Hematopoietic multipotent progenitor cell treated with erythropoietin and hydrocortisone succinate and interleukin-3 and kit ligand, for 17 days (in vitro differentiated cells): ENCODE measurements around the gene MIER1.
"Not testable (repeated sequence)": the region's sequence is repeated elsewhere in the genome, so short reads cannot be mapped to it uniquely, and the experiment has no call there.

Source experiments
- DNase-seq: peaks from one replicate; pipeline ENCODE4 v3.0.0-alpha.2; 2015; ENCODE audit warnings: low spot score

MIER1 gene

GRCh38 chr1:66938613-66939012 is 13.8 kb downstream of the MIER1 start:
- no peak for DNase-seq

GRCh38 chr1:66940981-66941380 is 16.2 kb downstream of the MIER1 start:
- DNase-seq = no peak

- DNase-seq = no peak
Observed at GRCh38 chr1:66943361-66943969, 18.7 kb downstream of the MIER1 start.

GRCh38 chr1:66944330-66945274 is 19.8 kb downstream of the MIER1 start:
- no peak for DNase-seq

GRCh38 chr1:66945316-66945715 is 20.5 kb downstream of the MIER1 start:
- no peak for DNase-seq

- DNase-seq = no peak
Observed at GRCh38 chr1:66947267-66947666, 22.5 kb downstream of the MIER1 start.

- no peak for DNase-seq
Observed at GRCh38 chr1:66951513-66951912, 26.7 kb downstream of the MIER1 start.

- no peak for DNase-seq
Observed at GRCh38 chr1:66954208-66954607, 29.4 kb downstream of the MIER1 start.

- DNase-seq = no peak
Observed at GRCh38 chr1:66957938-66958337, 33.1 kb downstream of the MIER1 start.

- DNase-seq = not testable (repeated sequence)
Observed at GRCh38 chr1:66966188-66966873, 41.5 kb downstream of the MIER1 start.

- no peak for DNase-seq
Observed at GRCh38 chr1:66968574-66968973, 43.8 kb downstream of the MIER1 start.

- DNase-seq = no peak
Observed at GRCh38 chr1:66978201-66978600, 53.4 kb downstream of the MIER1 start.

GRCh38 chr1:66979621-66980020 is 54.8 kb downstream of the MIER1 start:
- not testable (repeated sequence) for DNase-seq

- DNase-seq = peak; percentile 26
Observed at GRCh38 chr1:66980745-66981367, 56.1 kb downstream of the MIER1 start.

GRCh38 chr1:66981679-66982078 is 56.9 kb downstream of the MIER1 start:
- peak; percentile 71 for DNase-seq

GRCh38 chr1:66982561-66983260 is 57.9 kb downstream of the MIER1 start:
- no peak for DNase-seq

GRCh38 chr1:66984491-66984890 is 59.7 kb downstream of the MIER1 start:
- no peak for DNase-seq

- DNase-seq = no peak
Observed at GRCh38 chr1:66985835-66986234, 61.0 kb downstream of the MIER1 start.

- DNase-seq = no peak
Observed at GRCh38 chr1:66993076-66993475, 68.3 kb downstream of the MIER1 start.

GRCh38 chr1:66996018-66996682 is 71.4 kb downstream of the MIER1 start:
- DNase-seq = peak; percentile 58

- DNase-seq = no peak
Observed at GRCh38 chr1:66998972-66999371, 74.2 kb downstream of the MIER1 start.
